H1 (cell line): ENCODE results near the gene EPB41L3. TPM values are rescaled to one million over a fixed set of nuclear protein-coding genes. Genes with fewer than 3 reads are reported as not detected.

Experiments used
- CTCF ChIA-PET: fragments of 300-600 bp; sonication (Branson Sonifier 250); formaldehyde crosslinking; loops from one replicate; lab custom pipeline; 2021; ENCODE audit not compliant: partially characterized antibody; lab: Charles Lee
- POLR2A ChIA-PET: fragments of 300-600 bp; sonication (Branson Sonifier 250); formaldehyde crosslinking; loops from one replicate; lab custom pipeline; 2021; ENCODE audit warnings: inconsistent platforms; ENCODE audit not compliant: partially characterized antibody; lab: Charles Lee
- DNase-seq, 2 experiments: peaks; one replicate each; pipeline versions ENCODE4 v3.0.0 to v3.0.0-alpha.2; 2010 to 2022; ENCODE audit warnings: low spot score in 2 of 2, low read depth in 1 of 2, mixed read lengths in 1 of 2
- FAIRE-seq: peaks from 2 replicates; lab custom pipeline; 2011; peaks lifted over from hg19 to GRCh38; lab: Jason Lieb, UNC
- H2AFZ ChIP-seq: 2 replicates; pipeline ENCODE4 v1.8.1; 2012; ENCODE audit warnings: low read length, inconsistent platforms
- H2AK5ac ChIP-seq: 2 replicates; pipeline ENCODE4 v1.6.1; 2013; ENCODE audit warnings: low read depth, low read length
- H2BK120ac ChIP-seq: replicated peaks from 2 replicates; pipeline ENCODE3; 2013; ENCODE audit warnings: low read depth, low read length, inconsistent platforms
- H2BK12ac ChIP-seq: 2 replicates; pipeline ENCODE4 v1.6.1; 2013; ENCODE audit warnings: low read depth, low read length
- H2BK15ac ChIP-seq: 2 replicates; pipeline ENCODE4 v1.6.1; 2013; ENCODE audit warnings: low read length
- H2BK20ac ChIP-seq: 2 replicates; pipeline ENCODE4 v1.6.1; 2013; ENCODE audit warnings: low read length
- H2BK5ac ChIP-seq: 2 replicates; pipeline ENCODE4 v1.6.1; 2013; ENCODE audit warnings: low read depth, low read length
- H3K14ac ChIP-seq: 2 replicates; pipeline ENCODE4 v1.6.1; 2013; ENCODE audit warnings: inconsistent platforms; ENCODE audit not compliant: insufficient read length
- H3K18ac ChIP-seq: 2 replicates; pipeline ENCODE4 v1.6.1; 2013; ENCODE audit warnings: low read length; ENCODE audit errors: extremely low read depth
- H3K23ac ChIP-seq: 2 replicates; pipeline ENCODE4 v1.6.1; 2013; ENCODE audit warnings: inconsistent platforms; ENCODE audit not compliant: insufficient read length
- H3K23me2 ChIP-seq: 2 replicates; pipeline ENCODE4 v1.6.1; 2013; ENCODE audit warnings: low read depth, low read length
- H3K27ac ChIP-seq: 2 replicates; pipeline ENCODE4 v1.6.1; 2011; ENCODE audit warnings: low read depth, low read length, inconsistent platforms
- H3K27me3 ChIP-seq, 4 experiments: replicated peaks in 1 of 4; 1 replicate in 1 of 4; 2 replicates in 3 of 4; pipeline versions ENCODE4 v1.6.1 to v1.8.1; 2011 to 2013; ENCODE audit warnings: low read length in 3 of 4, mild to moderate bottlenecking in 3 of 4, inconsistent platforms in 2 of 4, mixed read lengths in 2 of 4, moderate library complexity in 1 of 4; ENCODE audit not compliant: control insufficient read depth in 3 of 4, insufficient read depth in 3 of 4; ENCODE audit errors: extremely low read depth in 1 of 4
- H3K36me3 ChIP-seq, 4 experiments: 2 replicates each; pipeline versions ENCODE4 v1.6.1 to v1.8.1; 2011 to 2013; ENCODE audit warnings: mild to moderate bottlenecking in 4 of 4, low read length in 3 of 4, moderate library complexity in 2 of 4, control low read depth in 1 of 4, inconsistent platforms in 1 of 4; ENCODE audit not compliant: insufficient read depth in 4 of 4, control insufficient read depth in 2 of 4
- H3K4ac ChIP-seq: replicated peaks from 2 replicates; pipeline ENCODE3; 2013; ENCODE audit warnings: low read length, low read depth, mixed read lengths, inconsistent platforms; ENCODE audit not compliant: insufficient read length
- H3K4me1 ChIP-seq, 4 experiments: replicated peaks in 1 of 4; 1 replicate in 1 of 4; 2 replicates in 3 of 4; pipeline versions ENCODE4 v1.6.1 to v1.8.1; 2011 to 2013; ENCODE audit warnings: low read length in 3 of 4, inconsistent platforms in 2 of 4, mixed read lengths in 1 of 4; ENCODE audit not compliant: insufficient read depth in 4 of 4, control insufficient read depth in 3 of 4
- H3K4me2 ChIP-seq, 2 experiments: 2 replicates each; pipeline versions ENCODE4 v1.6.1 to v1.8.1; 2011 to 2013; ENCODE audit warnings: low read depth in 2 of 2, low read length in 2 of 2, control low read depth in 1 of 2, inconsistent platforms in 1 of 2, mild to moderate bottlenecking in 1 of 2; ENCODE audit not compliant: insufficient read depth in 1 of 2
- H3K4me3 ChIP-seq, 4 experiments: fragments of 200-600, 300-600 bp in 1 of 4; sonication (generic), shearing (Covaris generic), sonication (Bioruptor Twin) in 1 of 4; 2 replicates each; pipeline versions ENCODE4 v1.5.1 to v1.8.1; 2011 to 2016; ENCODE audit warnings: low read length in 4 of 4, low read depth in 3 of 4, control low read depth in 2 of 4, inconsistent platforms in 2 of 4, mild to moderate bottlenecking in 2 of 4, mixed read lengths in 1 of 4, moderate library complexity in 1 of 4; ENCODE audit not compliant: insufficient read depth in 2 of 4; ENCODE audit errors: extremely low read depth in 1 of 4
- H3K56ac ChIP-seq: replicated peaks from 2 replicates; pipeline ENCODE3; 2013; ENCODE audit warnings: low read depth, mild to moderate bottlenecking, mixed read lengths, low read length, inconsistent platforms; ENCODE audit not compliant: insufficient read length
- H3K79me1 ChIP-seq: 2 replicates; pipeline ENCODE4 v1.6.1; 2013; ENCODE audit warnings: low read depth, low read length, control low read depth
- H3K79me2 ChIP-seq, 2 experiments: 2 replicates each; pipeline versions ENCODE4 v1.6.1 to v1.8.1; 2012 to 2013; ENCODE audit warnings: low read length in 2 of 2, mild to moderate bottlenecking in 2 of 2, inconsistent platforms in 1 of 2; ENCODE audit not compliant: insufficient read depth in 2 of 2, control insufficient read depth in 1 of 2
- H3K9ac ChIP-seq, 4 experiments: replicated peaks in 1 of 4; 1 replicate in 1 of 4; 2 replicates in 3 of 4; pipeline versions ENCODE4 v1.6.1 to v1.8.1; 2011 to 2013; ENCODE audit warnings: low read depth in 3 of 4, low read length in 3 of 4, control low read depth in 2 of 4, mild to moderate bottlenecking in 2 of 4, moderate library complexity in 2 of 4, inconsistent platforms in 1 of 4; ENCODE audit errors: extremely low read depth in 1 of 4
- H3K9me3 ChIP-seq, 2 experiments: 2 replicates each; pipeline versions ENCODE4 v1.6.1 to v1.8.1; 2012 to 2013; ENCODE audit warnings: mild to moderate bottlenecking in 2 of 2, moderate library complexity in 2 of 2, control low read depth in 1 of 2, inconsistent platforms in 1 of 2, low read depth in 1 of 2, low read length in 1 of 2, mixed read lengths in 1 of 2; ENCODE audit not compliant: insufficient read depth in 2 of 2
- H4K20me1 ChIP-seq, 2 experiments: replicated peaks in 1 of 2; 2 replicates each; pipeline versions ENCODE3 to v1.8.1; 2011 to 2013; ENCODE audit warnings: inconsistent platforms in 2 of 2, low read length in 2 of 2, mild to moderate bottlenecking in 1 of 2; ENCODE audit not compliant: insufficient read depth in 2 of 2, control insufficient read depth in 1 of 2
- H4K5ac ChIP-seq: 2 replicates; pipeline ENCODE4 v1.6.1; 2013; ENCODE audit warnings: low read length, low read depth, mixed read lengths, inconsistent platforms; ENCODE audit not compliant: insufficient read length
- H4K8ac ChIP-seq: 2 replicates; pipeline ENCODE4 v1.8.0; 2013; ENCODE audit warnings: mild to moderate bottlenecking, moderate library complexity, low read length, inconsistent platforms; ENCODE audit not compliant: insufficient read depth; ENCODE audit errors: extremely low read depth
- H4K91ac ChIP-seq: replicated peaks from 2 replicates; pipeline ENCODE3; 2013; ENCODE audit warnings: low read length, mixed read lengths, inconsistent platforms; ENCODE audit not compliant: insufficient read length
- ATF2 ChIP-seq: IDR thresholded peaks from 2 replicates; pipeline ENCODE4 v1.6.1; 2012; ENCODE audit warnings: low read length, inconsistent platforms
- BACH1 ChIP-seq: IDR thresholded peaks from 2 replicates; pipeline ENCODE4 v1.6.1; 2012; ENCODE audit warnings: low read length, improper control_type of control experiment
- KDM5A ChIP-seq: fragments of 200-600 bp; IDR thresholded peaks from 2 replicates; pipeline ENCODE4 v1.7.1; 2012; ENCODE audit warnings: mild to moderate bottlenecking, low read length, inconsistent platforms, mixed read lengths
- RBBP5 ChIP-seq: IDR thresholded peaks from 2 replicates; pipeline ENCODE4 v1.7.1; 2012; ENCODE audit warnings: low read depth, mild to moderate bottlenecking, inconsistent platforms, low read length, moderate library complexity, borderline replicate concordance
- RFX5 ChIP-seq: IDR thresholded peaks from 2 replicates; pipeline ENCODE4 v1.6.1; 2011; ENCODE audit warnings: low read depth, low read length, improper control_type of control experiment, borderline replicate concordance
- SIX5 ChIP-seq: IDR thresholded peaks from 2 replicates; pipeline ENCODE4 v1.6.1; 2011; ENCODE audit warnings: mild to moderate bottlenecking, low read depth, low read length
- SUZ12 ChIP-seq: fragments of 200-600 bp; sonication (generic); IDR thresholded peaks from 2 replicates; pipeline ENCODE4 v1.6.1; 2012; ENCODE audit warnings: mild to moderate bottlenecking, inconsistent platforms, low read length, moderate library complexity, mixed read lengths
- USF2 ChIP-seq: IDR thresholded peaks from 2 replicates; pipeline ENCODE4 v1.6.1; 2011; ENCODE audit warnings: low read length, improper control_type of control experiment
- YY1 ChIP-seq: IDR thresholded peaks from 2 replicates; pipeline ENCODE4 v1.6.1; 2011; ENCODE audit warnings: low read depth, mild to moderate bottlenecking, low read length
- ZNF274 ChIP-seq: IDR thresholded peaks from 2 replicates; pipeline ENCODE4 v1.7.0; 2012; ENCODE audit warnings: low read length, borderline replicate concordance; ENCODE audit errors: extremely low read depth
- WGBS, 2 experiments: shearing (Covaris generic) in 1 of 2; methylation state at CpG; one replicate each; pipeline versions ENCODE4 v1.1.6 to v1.1.7; 2013 to 2015; ENCODE audit warnings: low lambda C conversion rate in 2 of 2, mixed read lengths in 2 of 2, inconsistent platforms in 1 of 2, low coverage in 1 of 2, missing lambda C conversion rate in 1 of 2; ENCODE audit not compliant: insufficient replicate concordance in 2 of 2, insufficient coverage in 1 of 2, insufficient read length in 1 of 2; ENCODE audit errors: extremely low coverage in 1 of 2, missing lambda C conversion rate in 1 of 2; 5-methylcytosine and 5-hydroxymethylcytosine counted together
- polyA plus RNA-seq, 7 experiments: library from polyadenylated mRNA; depleted of rRNA in 3 of 7; stranded (reverse) in 5 of 7; unstranded in 2 of 7; fragments of >200 nt in 5 of 7; fragments of 200-250 nt in 2 of 7; gene quantifications; 1 replicate in 5 of 7; 2 replicates in 1 of 7; 4 replicates in 1 of 7; pipeline versions ENCODE4 v1.2.1 to v1.2.3, GENCODE V29; 2011 to 2013; ENCODE audit warnings: missing spikeins in 2 of 7, mixed read lengths in 2 of 7
- total RNA-seq: library from RNA; stranded (reverse); fragmentation: NEBNext Ultra II Directional; extraction: Animal tissue kit (Norgen Biotek cat#: 25700); gene quantifications from 2 replicates; pipeline ENCODE4 v1.2.1, GENCODE V29; 2021

Gene EPB41L3
- total and polyA plus RNA-seq, 2 of the 8 experiments (the other 6 are each of a cell fraction or from before 2014, with no cell fraction given), result 7.9 to 16.1 TPM

DNA sequence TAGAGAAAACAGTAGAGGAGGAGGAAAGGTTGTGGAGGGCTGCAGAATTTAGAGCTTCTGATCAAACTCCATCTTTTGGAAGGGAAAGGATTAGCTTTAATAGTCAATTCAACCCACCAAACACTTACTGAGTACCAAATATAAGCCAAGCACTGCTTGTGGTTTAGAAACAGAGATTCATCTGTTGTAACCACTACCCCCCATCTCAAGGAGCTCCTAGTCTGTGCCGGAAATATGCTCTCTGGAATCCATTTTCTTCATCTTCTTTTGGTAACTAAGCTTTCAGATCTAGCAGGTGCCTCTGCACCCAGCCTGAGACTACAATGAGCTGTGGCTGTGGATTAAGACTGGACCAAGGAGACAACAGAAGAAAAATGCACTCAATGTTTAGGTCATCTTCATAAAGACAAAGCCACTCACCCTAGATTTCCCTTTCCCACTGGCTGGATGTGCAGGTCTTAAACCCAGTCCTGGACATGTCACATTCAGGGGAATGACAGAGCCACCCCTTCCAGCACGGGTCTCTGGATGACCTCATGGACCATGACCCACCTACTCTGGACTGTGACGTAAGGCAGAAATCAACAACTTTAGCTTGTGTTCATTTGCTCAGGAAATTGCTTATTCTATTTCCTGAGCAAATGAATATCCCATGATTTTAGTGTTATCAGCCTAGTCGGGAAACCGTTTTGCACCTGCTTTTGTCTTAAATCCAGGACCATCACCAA, 52.9 kb downstream of the EPB41L3 start:
- Histone ChIP-seq H3K79me2 (no peaks in the 10 kb centered on the region), H3K27me3 (no peaks in the 10 kb centered on the region)
- FAIRE-seq, result no peak
- TF ChIP-seq KDM5A (no peak), USF2 (no peak), RBBP5 (no peak), SUZ12 (no peak), YY1 (no peak), BACH1 (no peak), ZNF274 (no peak), RFX5 (no peak), ATF2 (no peak), SIX5 (no peak)

More for the DNA sequence above, 52.9 kb downstream of the EPB41L3 start:
- H3K27ac ChIP-seq, result no peak overlapping the region
- H4K20me1 ChIP-seq, result no peaks in the 10 kb centered on the region
- no peak overlapping the region for H3K14ac ChIP-seq
- no peak overlapping the region for H3K4me2 ChIP-seq
- H3K36me3 ChIP-seq, result no peaks in the 10 kb centered on the region
- H3K9ac ChIP-seq, result no peak overlapping the region
- no peaks in the 10 kb centered on the region; a peak in 1 of 4 replicates for H3K9me3 ChIP-seq
- H2AFZ ChIP-seq, result no peak overlapping the region
- no peak overlapping the region for H2BK12ac ChIP-seq
- H3K4me1 ChIP-seq, result no peaks in the 10 kb centered on the region
- no peak overlapping the region for H2BK15ac ChIP-seq
- H4K8ac ChIP-seq, result no peak overlapping the region
- no peak overlapping the region for H2BK20ac ChIP-seq
- H3K4me3 ChIP-seq, result no peak overlapping the region
- ChIA-PET POLR2A (no interaction called here), CTCF (interaction anchor here (0.6 to 1.3 kb wide), 2 partner anchors 56 to 1895 kb away, joined by 3 read pairs; no protein-coding TSS in a partner anchor)
- H2BK120ac ChIP-seq, result no peak overlapping the region
- no peaks in the 10 kb centered on the region for H3K23me2 ChIP-seq
- H2BK5ac ChIP-seq, result no peak overlapping the region
- no peak overlapping the region for H3K23ac ChIP-seq
- no peak overlapping the region; the same call in 1 of the 2 replicates for H3K18ac ChIP-seq
- DNase-seq, result no peak
- WGBS, 2 experiments, result 79% methylated on average over 5 of the region's 5 CpGs; no CpG with 5 or more reads in 1 of the 2 experiments
- no peak overlapping the region for H3K4ac ChIP-seq
- no peak overlapping the region for H4K91ac ChIP-seq
- H2AK5ac ChIP-seq, result no peak overlapping the region
- H4K5ac ChIP-seq, result no peak overlapping the region
- peaks cover 2% of the 10 kb centered on the region; the same call in 1 of the 2 replicates for H3K79me1 ChIP-seq
- H3K56ac ChIP-seq, result no peak overlapping the region
